HEK293 (cell line): ENCODE measurements around the gene VSIG10L.

Source experiments
- OVOL3 ChIP-seq: fragments of 450-650 bp; formaldehyde crosslinking; IDR thresholded peaks from 2 replicates; pipeline ENCODE4 v1.5.1; 2016; ENCODE audit warnings: missing biosample characterization, missing genetic modification characterization
- ZFP37 ChIP-seq: fragments of 450-650 bp; formaldehyde crosslinking; IDR thresholded peaks from 2 replicates; pipeline ENCODE4 v1.5.1; 2016; ENCODE audit warnings: missing biosample characterization, missing genetic modification characterization
- ZFP69B ChIP-seq: fragments of 450-650 bp; formaldehyde crosslinking; IDR thresholded peaks from 2 replicates; pipeline ENCODE4 v1.5.1; 2016; ENCODE audit warnings: missing biosample characterization, missing genetic modification characterization
- ZNF121 ChIP-seq: fragments of 450-650 bp; formaldehyde crosslinking; IDR thresholded peaks from 2 replicates; pipeline ENCODE4 v1.5.1; 2016; ENCODE audit warnings: missing biosample characterization, missing genetic modification characterization
- ZNF223 ChIP-seq: fragments of 450-650 bp; formaldehyde crosslinking; IDR thresholded peaks from 2 replicates; pipeline ENCODE4 v1.5.1; 2016; ENCODE audit warnings: missing biosample characterization, missing genetic modification characterization
- ZNF24 ChIP-seq: fragments of 450-650 bp; formaldehyde crosslinking; IDR thresholded peaks from 2 replicates; pipeline ENCODE4 v1.5.1; 2016; ENCODE audit warnings: missing biosample characterization, missing genetic modification characterization
- ZNF433 ChIP-seq: fragments of 450-650 bp; formaldehyde crosslinking; IDR thresholded peaks from 2 replicates; pipeline ENCODE4 v1.5.1; 2016; ENCODE audit warnings: missing biosample characterization, missing genetic modification characterization, low read depth
- ZNF48 ChIP-seq: fragments of 450-650 bp; formaldehyde crosslinking; IDR thresholded peaks from 2 replicates; pipeline ENCODE4 v1.5.1; 2016; ENCODE audit warnings: missing biosample characterization, missing genetic modification characterization
- ZNF510 ChIP-seq: fragments of 450-650 bp; formaldehyde crosslinking; IDR thresholded peaks from 2 replicates; pipeline ENCODE4 v1.5.1; 2018; ENCODE audit warnings: mild to moderate bottlenecking, missing genetic modification characterization, missing biosample characterization; ENCODE audit not compliant: insufficient replicate concordance
- ZNF530 ChIP-seq: fragments of 450-650 bp; formaldehyde crosslinking; IDR thresholded peaks from 2 replicates; pipeline ENCODE4 v1.5.1; 2016; ENCODE audit warnings: low read depth, missing biosample characterization, missing genetic modification characterization
- ZNF585B ChIP-seq: fragments of 450-650 bp; formaldehyde crosslinking; IDR thresholded peaks from 2 replicates; pipeline ENCODE4 v1.5.1; 2016; ENCODE audit warnings: missing biosample characterization, missing genetic modification characterization
- ZNF600 ChIP-seq: fragments of 450-650 bp; formaldehyde crosslinking; IDR thresholded peaks from 2 replicates; pipeline ENCODE4 v1.5.1; 2016; ENCODE audit warnings: missing biosample characterization, missing genetic modification characterization
- ZNF610 ChIP-seq: fragments of 450-650 bp; formaldehyde crosslinking; IDR thresholded peaks from 2 replicates; pipeline ENCODE4 v1.5.1; 2016; ENCODE audit warnings: missing biosample characterization, missing genetic modification characterization, borderline replicate concordance
- ZNF621 ChIP-seq: fragments of 450-650 bp; formaldehyde crosslinking; IDR thresholded peaks from 2 replicates; pipeline ENCODE4 v1.5.1; 2017; ENCODE audit warnings: missing biosample characterization, missing genetic modification characterization
- ZNF660 ChIP-seq: fragments of 450-650 bp; IDR thresholded peaks from 2 replicates; pipeline ENCODE4 v1.5.1; 2018; ENCODE audit warnings: missing biosample characterization, mild to moderate bottlenecking, missing genetic modification characterization
- ZNF677 ChIP-seq: fragments of 450-650 bp; IDR thresholded peaks from 2 replicates; pipeline ENCODE4 v1.5.0; 2018; ENCODE audit warnings: missing biosample characterization, mild to moderate bottlenecking, missing genetic modification characterization, moderate library complexity
- ZNF768 ChIP-seq: fragments of 450-650 bp; formaldehyde crosslinking; IDR thresholded peaks from 2 replicates; pipeline ENCODE4 v1.5.1; 2018; ENCODE audit warnings: missing biosample characterization, mild to moderate bottlenecking, missing genetic modification characterization
- ZNF785 ChIP-seq: fragments of 450-650 bp; formaldehyde crosslinking; IDR thresholded peaks from 2 replicates; pipeline ENCODE4 v1.5.1; 2016; ENCODE audit warnings: missing biosample characterization, missing genetic modification characterization
- ZNF843 ChIP-seq: fragments of 450-650 bp; formaldehyde crosslinking; IDR thresholded peaks from 2 replicates; pipeline ENCODE4 v1.5.1; 2016; ENCODE audit warnings: missing biosample characterization, missing genetic modification characterization
- ZSCAN23 ChIP-seq: fragments of 450-650 bp; formaldehyde crosslinking; IDR thresholded peaks from 2 replicates; pipeline ENCODE4 v1.5.1; 2016; ENCODE audit warnings: missing biosample characterization, missing genetic modification characterization
- TF ChIP-seq, protein P1 (sequence below): fragments of 450-650 bp; formaldehyde crosslinking; IDR thresholded peaks from 2 replicates; pipeline ENCODE4 v1.5.1; 2016; ENCODE audit warnings: missing biosample characterization, missing genetic modification characterization
- TF ChIP-seq, protein P2 (sequence below): fragments of 450-650 bp; formaldehyde crosslinking; IDR thresholded peaks from 2 replicates; pipeline ENCODE4 v1.5.1; 2016; ENCODE audit warnings: missing biosample characterization, missing genetic modification characterization
- TF ChIP-seq, protein P3 (sequence below): fragments of 450-650 bp; formaldehyde crosslinking; IDR thresholded peaks from 2 replicates; pipeline ENCODE4 v1.5.1; 2016; ENCODE audit warnings: missing biosample characterization, missing genetic modification characterization
- TF ChIP-seq, protein P4 (sequence below): fragments of 450-650 bp; formaldehyde crosslinking; IDR thresholded peaks from 2 replicates; pipeline ENCODE4 v1.5.1; 2016; ENCODE audit warnings: missing biosample characterization, missing genetic modification characterization
- TF ChIP-seq, protein P5 (sequence below): IDR thresholded peaks from 2 replicates; pipeline ENCODE4 v1.6.1; 2011; ENCODE audit warnings: mild to moderate bottlenecking, low read depth, low read length, borderline replicate concordance
- TF ChIP-seq, protein P6 (sequence below): fragments of 450-650 bp; formaldehyde crosslinking; IDR thresholded peaks from 2 replicates; pipeline ENCODE4 v1.5.1; 2016; ENCODE audit warnings: missing biosample characterization, missing genetic modification characterization
- TF ChIP-seq, protein P7 (sequence below): fragments of 450-650 bp; formaldehyde crosslinking; IDR thresholded peaks from 2 replicates; pipeline ENCODE4 v1.5.1; 2016; ENCODE audit warnings: missing biosample characterization, missing genetic modification characterization
- TF ChIP-seq, protein P8 (sequence below): fragments of 450-650 bp; formaldehyde crosslinking; IDR thresholded peaks from 2 replicates; pipeline ENCODE4 v1.5.1; 2016; ENCODE audit warnings: missing biosample characterization, missing genetic modification characterization

The VSIG10L gene

DNA sequence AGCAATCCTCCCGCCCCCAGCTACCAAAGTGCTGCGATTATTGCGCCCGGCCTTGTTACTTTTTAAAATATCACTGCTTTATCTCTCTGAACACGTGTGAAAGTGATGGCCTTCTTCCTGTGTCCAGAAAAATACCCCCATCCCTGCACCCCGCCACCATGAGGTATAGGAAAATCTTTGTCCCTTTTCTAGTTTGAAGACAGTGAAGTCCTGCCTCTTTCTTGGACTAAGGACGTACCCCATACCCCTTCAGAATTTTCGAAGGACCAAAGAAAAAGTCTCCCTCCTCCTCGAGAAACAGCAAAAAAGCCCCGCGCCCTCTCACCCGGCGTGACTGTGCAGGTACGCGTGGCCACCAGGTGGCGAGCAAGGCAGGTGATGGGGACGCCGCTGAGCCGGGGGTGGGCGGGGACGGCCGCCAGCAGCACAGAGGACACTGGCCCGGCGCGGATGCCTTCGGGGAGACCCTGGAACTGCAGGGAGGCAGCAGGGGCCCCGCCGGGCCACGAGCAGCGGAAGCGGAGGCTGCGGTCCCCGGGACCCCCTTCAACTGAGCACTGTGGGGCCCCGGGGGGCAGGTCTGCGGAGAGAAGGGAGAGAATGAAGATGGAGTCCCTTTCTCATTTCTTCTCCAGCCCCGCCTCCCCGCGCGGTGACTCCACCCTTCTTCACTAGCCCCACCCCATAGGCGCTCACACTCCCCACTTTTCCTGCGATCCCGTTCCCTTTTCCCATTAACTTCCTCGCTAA is 3.2 kb downstream of the VSIG10L start (continued):
- TF ChIP-seq ZNF660 (tag by site-specific recombination) (0 out of 2 replicates have a peak, but pooled peaks have one; percentile 42), ZNF585B (tag by site-specific recombination) (no peak), ZNF48 (tag by site-specific recombination) (no peak), ZNF785 (tag by site-specific recombination) (no peak), ZNF530 (tag by site-specific recombination) (no peak), ZFP37 (no peak), ZFP69B (no peak), ZNF223 (tag by site-specific recombination) (no peak), ZNF621 (tag by site-specific recombination) (no peak), ZNF610 (tag by site-specific recombination) (no peak), ZNF24 (tag by site-specific recombination) (no peak), ZNF510 (tag by site-specific recombination) (no peak), ZNF121 (no peak), ZSCAN23 (tag by site-specific recombination) (no peak), OVOL3 (no peak), ZNF843 (tag by site-specific recombination) (no peak), ZNF433 (no peak), ZNF677 (tag by site-specific recombination) (no peak), ZNF600 (tag by site-specific recombination) (no peak), ZNF768 (tag by site-specific recombination) (no peak)
- TF ChIP-seq, protein P1, sequence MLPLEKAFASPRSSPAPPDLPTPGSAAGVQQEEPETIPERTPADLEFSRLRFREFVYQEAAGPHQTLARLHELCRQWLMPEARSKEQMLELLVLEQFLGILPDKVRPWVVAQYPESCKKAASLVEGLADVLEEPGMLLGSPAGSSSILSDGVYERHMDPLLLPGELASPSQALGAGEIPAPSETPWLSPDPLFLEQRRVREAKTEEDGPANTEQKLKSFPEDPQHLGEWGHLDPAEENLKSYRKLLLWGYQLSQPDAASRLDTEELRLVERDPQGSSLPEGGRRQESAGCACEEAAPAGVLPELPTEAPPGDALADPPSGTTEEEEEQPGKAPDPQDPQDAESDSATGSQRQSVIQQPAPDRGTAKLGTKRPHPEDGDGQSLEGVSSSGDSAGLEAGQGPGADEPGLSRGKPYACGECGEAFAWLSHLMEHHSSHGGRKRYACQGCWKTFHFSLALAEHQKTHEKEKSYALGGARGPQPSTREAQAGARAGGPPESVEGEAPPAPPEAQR (tag by site-specific recombination) = no peak
- TF ChIP-seq, protein P2, sequence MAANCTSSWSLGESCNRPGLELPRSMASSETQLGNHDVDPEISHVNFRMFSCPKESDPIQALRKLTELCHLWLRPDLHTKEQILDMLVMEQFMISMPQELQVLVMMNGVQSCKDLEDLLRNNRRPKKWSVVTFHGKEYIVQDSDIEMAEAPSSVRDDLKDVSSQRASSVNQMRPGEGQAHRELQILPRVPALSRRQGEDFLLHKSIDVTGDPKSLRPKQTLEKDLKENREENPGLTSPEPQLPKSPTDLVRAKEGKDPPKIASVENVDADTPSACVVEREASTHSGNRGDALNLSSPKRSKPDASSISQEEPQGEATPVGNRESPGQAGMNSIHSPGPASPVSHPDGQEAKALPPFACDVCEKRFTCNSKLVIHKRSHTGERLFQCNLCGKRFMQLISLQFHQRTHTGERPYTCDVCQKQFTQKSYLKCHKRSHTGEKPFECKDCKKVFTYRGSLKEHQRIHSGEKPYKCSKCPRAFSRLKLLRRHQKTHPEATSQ = no peak
- TF ChIP-seq, protein P3, sequence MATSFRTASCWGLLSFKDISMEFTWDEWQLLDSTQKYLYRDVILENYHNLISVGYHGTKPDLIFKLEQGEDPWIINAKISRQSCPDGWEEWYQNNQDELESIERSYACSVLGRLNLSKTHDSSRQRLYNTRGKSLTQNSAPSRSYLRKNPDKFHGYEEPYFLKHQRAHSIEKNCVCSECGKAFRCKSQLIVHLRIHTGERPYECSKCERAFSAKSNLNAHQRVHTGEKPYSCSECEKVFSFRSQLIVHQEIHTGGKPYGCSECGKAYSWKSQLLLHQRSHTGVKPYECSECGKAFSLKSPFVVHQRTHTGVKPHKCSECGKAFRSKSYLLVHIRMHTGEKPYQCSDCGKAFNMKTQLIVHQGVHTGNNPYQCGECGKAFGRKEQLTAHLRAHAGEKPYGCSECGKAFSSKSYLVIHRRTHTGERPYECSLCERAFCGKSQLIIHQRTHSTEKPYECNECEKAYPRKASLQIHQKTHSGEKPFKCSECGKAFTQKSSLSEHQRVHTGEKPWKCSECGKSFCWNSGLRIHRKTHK (tag by site-specific recombination) = no peak
- TF ChIP-seq, protein P4, sequence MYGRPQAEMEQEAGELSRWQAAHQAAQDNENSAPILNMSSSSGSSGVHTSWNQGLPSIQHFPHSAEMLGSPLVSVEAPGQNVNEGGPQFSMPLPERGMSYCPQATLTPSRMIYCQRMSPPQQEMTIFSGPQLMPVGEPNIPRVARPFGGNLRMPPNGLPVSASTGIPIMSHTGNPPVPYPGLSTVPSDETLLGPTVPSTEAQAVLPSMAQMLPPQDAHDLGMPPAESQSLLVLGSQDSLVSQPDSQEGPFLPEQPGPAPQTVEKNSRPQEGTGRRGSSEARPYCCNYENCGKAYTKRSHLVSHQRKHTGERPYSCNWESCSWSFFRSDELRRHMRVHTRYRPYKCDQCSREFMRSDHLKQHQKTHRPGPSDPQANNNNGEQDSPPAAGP (tag by site-specific recombination) = no peak
- TF ChIP-seq, protein P5, sequence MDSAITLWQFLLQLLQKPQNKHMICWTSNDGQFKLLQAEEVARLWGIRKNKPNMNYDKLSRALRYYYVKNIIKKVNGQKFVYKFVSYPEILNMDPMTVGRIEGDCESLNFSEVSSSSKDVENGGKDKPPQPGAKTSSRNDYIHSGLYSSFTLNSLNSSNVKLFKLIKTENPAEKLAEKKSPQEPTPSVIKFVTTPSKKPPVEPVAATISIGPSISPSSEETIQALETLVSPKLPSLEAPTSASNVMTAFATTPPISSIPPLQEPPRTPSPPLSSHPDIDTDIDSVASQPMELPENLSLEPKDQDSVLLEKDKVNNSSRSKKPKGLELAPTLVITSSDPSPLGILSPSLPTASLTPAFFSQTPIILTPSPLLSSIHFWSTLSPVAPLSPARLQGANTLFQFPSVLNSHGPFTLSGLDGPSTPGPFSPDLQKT = no peak
- TF ChIP-seq, protein P6, sequence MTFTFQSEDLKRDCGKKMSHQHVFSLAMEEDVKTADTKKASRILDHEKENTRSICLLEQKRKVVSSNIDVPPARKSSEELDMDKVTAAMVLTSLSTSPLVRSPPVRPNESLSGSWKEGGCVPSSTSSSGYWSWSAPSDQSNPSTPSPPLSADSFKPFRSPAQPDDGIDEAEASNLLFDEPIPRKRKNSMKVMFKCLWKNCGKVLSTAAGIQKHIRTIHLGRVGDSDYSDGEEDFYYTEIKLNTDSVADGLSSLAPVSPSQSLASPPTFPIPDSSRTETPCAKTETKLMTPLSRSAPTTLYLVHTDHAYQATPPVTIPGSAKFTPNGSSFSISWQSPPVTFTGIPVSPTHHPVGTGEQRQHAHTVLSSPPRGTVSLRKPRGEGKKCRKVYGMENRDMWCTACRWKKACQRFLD = no peak
- TF ChIP-seq, protein P7, sequence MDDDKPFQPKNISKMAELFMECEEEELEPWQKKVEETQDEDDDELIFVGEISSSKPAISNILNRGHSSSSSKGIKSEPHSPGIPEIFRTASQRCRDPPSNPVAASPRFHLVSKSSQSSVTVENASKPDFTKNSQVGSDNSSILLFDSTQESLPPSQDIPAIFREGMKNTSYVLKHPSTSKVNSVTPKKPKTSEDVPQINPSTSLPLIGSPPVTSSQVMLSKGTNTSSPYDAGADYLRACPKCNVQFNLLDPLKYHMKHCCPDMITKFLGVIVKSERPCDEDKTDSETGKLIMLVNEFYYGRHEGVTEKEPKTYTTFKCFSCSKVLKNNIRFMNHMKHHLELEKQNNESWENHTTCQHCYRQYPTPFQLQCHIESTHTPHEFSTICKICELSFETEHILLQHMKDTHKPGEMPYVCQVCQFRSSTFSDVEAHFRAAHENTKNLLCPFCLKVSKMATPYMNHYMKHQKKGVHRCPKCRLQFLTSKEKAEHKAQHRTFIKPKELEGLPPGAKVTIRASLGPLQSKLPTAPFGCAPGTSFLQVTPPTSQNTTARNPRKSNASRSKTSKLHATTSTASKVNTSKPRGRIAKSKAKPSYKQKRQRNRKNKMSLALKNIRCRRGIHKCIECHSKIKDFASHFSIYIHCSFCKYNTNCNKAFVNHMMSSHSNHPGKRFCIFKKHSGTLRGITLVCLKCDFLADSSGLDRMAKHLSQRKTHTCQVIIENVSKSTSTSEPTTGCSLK (tag by site-specific recombination) = no peak
- TF ChIP-seq, protein P8, sequence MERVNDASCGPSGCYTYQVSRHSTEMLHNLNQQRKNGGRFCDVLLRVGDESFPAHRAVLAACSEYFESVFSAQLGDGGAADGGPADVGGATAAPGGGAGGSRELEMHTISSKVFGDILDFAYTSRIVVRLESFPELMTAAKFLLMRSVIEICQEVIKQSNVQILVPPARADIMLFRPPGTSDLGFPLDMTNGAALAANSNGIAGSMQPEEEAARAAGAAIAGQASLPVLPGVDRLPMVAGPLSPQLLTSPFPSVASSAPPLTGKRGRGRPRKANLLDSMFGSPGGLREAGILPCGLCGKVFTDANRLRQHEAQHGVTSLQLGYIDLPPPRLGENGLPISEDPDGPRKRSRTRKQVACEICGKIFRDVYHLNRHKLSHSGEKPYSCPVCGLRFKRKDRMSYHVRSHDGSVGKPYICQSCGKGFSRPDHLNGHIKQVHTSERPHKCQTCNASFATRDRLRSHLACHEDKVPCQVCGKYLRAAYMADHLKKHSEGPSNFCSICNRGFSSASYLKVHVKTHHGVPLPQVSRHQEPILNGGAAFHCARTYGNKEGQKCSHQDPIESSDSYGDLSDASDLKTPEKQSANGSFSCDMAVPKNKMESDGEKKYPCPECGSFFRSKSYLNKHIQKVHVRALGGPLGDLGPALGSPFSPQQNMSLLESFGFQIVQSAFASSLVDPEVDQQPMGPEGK = peak; percentile 65
